Stimulated activated CD4-positive, alpha-beta T cell treated with anti-CD3 and anti-CD28 coated beads, TNF-alpha, amount 100 ng/mL, for 24 hours (primary cell): ENCODE measurements around the gene POPDC3.
"Not testable (repeated sequence)": the region's sequence is repeated elsewhere in the genome, so short reads cannot be mapped to it uniquely, and the experiment has no call there.

Experiments used
- DNase-seq, 3 experiments: peaks; one replicate each; pipeline ENCODE4 v3.0.0-alpha.2; 2020; ENCODE audit warnings: low read depth in 3 of 3

Gene POPDC3

DNA sequence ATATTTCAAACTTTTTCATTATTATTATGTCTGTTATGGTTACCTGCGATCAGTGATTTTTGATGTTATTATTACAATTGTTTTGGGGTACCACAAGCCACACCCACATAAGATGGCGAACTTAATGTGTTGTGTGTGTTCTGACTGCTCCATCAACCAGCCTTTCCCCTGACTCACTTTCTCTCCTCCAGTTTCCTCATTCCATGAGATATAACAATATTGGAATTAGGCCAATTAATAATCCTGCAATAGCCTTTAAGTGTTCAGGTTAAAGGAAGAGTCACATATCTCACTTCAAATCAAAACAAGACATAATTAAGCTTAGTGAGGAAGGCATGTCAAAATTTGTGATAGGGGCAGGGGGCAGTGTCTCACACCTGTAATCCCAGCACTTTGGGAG lies 16.3 kb upstream of the POPDC3 start:
- no peak for DNase-seq

DNA sequence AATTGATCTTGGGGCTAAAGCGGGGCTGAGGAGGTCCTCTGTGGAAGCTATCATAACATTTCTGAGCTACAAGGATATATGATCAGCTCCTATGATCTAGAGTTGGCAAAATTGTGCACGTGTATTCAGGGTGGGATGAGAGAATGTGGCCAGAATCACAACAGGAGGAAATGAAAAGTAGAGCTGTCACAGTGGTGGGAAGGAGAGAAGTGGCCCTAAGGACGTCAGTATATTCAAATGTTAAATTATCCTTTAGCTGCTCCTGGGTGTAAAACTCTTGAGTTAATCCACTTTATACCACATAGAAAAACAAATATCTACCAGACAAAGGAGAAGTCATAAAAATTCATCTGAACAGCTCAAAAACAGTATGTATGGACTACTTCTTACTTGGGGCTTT lies 14.8 kb upstream of the POPDC3 start:
- no peak for DNase-seq

DNA sequence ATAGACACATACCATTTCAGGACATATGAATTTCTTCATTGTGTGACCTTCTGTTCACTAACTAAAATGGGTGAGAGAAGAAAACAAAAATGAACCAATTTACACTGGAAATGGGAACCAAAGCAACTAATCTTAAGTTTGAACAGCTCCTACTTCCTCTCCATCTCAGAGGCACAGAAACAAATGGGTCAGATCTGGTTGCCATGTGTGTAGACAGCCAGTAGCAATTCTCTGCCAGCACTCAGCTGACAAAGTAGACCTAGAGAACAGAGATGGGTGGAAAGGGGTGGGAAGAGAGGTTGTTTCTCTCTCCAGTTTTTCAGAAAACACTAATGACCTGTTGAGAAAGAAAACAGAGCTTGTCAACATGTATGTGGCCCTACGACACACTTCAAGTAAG lies 14.3 kb upstream of the POPDC3 start:
- DNase-seq: no peak

DNA sequence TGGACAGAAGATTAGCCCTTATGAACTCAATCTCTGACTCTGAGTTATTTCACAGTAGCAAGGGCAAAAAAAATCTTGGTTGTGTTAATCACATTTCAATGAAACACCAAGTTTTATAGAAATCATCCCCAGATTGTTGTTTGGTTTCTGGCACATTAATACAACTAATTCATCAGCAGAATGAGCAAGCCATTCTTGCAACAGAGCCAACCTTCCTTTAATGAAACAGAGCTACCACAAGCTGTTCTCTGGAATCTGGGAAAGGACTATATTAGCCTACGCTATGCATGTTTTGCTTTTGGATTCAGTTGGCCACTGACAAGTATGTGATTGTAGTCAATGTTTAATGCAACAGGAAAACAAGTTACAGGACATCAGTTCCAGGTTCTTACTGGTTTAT lies 13.8 kb upstream of the POPDC3 start:
- DNase-seq: no peak

DNA sequence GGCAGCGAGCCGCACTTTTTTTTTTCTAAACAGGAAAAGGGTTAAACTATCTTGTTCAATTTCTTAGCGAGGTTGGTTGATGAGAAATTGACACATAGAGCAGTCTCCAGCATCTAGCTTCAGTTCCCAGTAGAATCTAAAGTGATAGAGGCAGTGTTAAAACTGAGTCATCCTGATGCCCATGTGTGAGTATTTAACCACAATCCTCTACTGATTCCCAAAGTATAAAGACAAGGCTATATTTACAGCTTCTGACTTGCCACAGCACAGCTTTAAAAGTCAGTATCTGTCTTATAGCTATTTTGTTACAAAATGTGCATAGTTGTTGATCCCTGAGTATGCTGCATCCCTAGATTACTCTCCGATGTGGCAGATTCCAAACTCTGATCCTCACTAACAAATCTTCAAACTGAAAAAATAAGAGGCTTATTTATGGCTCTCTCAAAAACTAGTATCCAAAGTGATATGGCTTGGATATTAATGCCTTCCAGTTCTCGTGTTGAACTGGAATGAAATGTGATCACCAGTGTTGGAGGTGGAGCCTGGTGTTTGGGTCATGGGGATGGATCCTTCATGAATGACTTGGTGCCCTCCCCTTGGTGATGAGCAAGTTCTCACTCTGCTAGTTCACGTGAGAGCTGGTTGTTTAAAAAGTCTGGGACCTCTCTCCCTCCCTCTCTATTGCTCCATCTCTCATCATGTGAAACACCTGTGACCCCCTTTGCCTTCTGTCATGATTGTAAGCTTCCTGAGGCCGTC lies 13.1 kb upstream of the POPDC3 start:
- DNase-seq: no peak

DNA sequence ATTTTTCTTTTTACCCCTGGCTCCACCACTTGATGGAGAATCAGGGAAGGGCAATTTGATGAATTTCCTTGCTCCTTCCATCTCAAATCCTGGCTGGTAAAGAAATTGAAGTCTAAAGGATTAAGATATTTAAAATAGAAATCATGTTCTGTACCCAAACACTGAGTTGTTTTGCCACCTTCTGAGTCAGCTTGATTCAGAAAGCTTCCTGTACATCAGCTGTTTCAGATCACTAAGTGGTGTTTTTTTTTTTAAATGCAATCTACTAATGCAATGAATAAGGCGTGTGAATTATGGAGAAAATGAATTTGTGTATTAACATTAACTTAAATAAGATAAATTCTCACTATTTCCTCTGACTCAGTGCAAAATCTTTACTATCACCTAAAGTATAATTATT lies 11.5 kb upstream of the POPDC3 start:
- DNase-seq: no peak

DNA sequence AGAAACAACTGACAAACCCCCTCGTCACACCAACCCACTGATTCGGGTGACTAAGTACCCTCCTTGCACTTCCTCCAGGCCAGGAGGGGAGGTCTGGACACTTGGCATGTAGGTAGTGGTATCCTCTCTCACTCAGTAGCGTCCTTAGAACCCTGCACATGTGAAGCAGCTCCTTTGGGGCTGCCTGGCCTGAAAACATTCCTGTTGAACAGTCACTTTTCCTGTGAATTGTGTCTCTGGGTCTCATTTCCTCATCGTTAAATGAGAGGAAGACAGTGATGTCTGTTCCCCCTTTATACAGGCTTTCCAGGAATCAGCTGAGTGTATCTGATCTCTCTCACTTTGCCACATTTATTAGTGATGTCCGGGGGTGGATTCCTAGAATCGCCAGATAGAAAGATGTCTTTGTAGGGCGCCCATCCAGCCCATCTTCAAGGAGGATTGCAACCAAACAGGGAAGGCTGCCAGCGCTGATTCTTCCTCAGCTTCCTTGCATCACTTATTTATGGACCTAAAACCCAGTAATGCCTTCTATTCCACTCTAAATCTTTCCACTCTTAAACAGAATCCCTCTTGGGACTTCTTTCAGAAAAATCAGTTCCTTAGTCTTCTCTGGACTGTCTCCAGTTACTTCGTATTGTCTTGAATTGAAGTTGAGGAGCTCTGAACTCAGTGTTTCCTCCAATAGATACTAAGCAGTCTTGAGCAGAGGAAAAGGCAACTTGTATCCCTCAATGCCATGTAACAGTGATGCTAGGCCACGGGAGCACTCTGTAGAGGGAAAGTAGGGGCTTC lies 9.4 kb upstream of the POPDC3 start:
- DNase-seq: no peak

DNA sequence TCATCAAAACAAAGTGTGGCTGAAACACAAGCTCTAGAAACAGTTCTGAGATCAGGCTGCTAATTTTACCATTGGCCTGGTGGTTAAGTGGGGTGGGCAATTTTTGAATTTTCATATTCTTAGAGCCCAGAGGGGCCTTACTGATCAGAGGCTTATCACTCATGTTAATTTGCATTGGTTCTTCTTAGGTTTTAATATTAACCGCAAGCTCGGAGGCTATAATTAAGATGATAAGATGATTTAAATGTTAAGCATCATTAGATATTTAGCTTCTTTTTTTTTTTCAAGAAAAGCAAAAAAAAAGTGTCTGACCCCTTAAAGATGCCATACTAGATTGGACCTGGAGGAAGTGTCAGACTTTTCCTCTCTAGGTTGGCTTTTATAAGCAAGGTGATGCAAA lies 8.4 kb upstream of the POPDC3 start:
- DNase-seq: no peak

DNA sequence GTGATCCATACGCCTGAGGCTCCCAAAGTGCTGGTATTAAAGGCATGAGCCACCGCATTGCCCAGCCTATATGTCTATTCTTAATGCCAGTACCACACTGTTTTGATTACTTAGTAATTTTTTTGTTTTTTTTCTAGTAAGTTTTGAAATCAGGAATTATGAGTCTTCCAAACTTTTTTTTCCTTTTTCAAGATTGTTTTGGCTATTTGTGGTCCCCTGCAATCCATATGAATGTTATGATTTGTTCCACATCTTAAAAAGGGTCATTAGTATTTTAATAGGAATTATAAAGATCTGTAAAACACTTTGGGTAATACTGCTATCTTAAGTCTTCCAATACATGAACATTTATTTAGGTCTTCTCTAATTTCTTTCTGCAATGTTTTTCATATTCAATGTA lies 6.8 kb upstream of the POPDC3 start:
- no peak for DNase-seq

DNA sequence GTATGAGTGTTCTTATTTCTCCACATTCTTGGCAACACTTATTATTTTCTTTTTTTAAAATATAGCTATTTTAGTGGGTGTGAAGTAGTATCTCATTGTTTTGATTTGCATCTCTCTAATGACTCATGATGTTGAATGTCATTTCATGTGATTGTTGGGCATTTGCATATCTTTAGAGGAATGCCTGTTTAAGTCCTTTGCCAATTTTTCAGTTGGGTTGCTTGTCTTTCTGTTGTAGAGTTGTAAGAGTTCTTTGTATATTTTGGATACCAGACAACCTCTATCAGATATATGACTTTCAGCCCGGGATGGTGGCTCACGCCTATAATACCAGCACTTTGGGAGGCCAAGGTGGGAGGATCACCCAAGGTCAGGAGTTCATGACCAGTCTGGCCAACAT lies 5.1 kb upstream of the POPDC3 start:
- no peak for DNase-seq

DNA sequence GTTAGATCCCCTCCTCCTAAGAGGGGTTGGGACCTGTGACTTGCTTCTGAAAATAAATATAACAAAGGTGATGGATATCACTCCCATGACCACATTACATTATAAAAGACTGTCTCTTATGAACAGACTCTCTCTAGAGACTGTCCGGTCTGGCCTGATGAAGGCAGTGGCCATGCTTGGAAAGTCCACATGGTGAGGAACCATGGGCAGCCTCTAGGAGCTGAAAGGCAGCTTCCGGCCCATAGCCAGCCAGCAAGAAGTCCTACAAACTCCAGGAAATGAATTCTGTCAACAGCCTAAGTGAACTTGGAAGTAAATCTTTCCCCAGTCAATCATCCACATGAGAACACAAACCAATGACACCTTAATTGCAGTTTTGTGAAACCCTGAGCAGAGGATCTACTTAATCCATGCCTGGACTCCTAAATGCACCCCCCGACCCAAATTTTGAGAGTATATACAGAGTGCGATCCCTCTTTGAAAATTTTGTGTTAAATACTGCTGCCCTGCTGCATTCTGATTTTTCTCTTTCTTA lies 2.2 kb upstream of the POPDC3 start:
- DNase-seq: no peak

DNA sequence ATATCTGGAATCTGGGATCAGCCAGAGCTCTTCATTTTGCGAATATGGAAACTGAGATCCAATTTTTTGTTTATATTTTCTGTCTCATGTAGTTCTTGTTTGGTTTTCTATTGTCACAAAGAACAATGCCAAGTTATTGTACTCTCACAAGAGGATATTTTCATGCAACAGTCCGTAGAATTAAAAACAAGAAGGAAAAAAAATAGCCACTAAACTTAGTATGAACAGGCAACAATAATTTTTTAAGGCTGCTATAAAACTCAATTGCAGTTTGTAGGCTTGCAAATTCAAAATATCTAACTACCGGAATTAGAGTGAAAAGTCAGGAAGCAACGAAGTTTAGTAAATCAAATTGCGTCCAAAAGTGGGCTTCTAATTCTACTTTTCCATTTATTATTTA lies 1.2 kb downstream of the POPDC3 start:
- no peak for DNase-seq

DNA sequence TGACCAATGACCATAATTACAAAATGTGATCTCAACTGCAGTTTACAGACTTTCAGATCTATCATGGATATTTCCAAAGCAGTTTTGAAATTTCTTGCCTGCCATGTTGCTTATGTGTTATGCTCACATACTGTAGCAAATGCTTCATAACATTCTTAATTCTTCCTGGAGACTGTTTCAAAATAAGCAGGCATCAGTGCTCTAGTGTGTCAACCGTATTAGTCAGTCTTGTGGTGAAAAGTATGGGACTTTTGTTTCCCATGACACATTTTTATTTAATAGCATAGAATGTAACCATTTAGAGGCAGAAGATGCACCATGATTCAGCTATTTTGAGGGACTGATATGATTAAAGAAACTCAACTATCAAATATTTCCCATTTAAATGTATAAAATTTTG lies 1.7 kb downstream of the POPDC3 start:
- no peak for DNase-seq

DNA sequence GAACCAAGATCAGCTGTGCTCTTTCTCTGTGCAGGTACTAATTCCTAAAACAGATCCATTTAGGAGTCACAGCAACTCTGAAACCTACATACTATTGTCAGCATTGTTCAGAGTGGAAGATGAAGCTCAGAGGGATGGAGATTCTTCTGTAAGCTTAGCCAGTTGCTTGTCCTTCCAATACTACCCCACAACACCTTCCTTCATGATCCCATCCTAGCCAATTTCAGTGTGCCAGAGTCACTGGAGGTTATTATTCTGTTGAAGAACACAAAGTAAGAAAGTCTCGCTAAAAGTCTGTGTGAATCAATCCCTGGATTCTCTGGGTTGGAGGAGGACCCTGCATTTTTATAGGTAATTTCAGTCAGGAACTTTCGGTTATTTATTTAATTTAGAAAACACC lies 2.3 kb downstream of the POPDC3 start:
- DNase-seq: no peak

DNA sequence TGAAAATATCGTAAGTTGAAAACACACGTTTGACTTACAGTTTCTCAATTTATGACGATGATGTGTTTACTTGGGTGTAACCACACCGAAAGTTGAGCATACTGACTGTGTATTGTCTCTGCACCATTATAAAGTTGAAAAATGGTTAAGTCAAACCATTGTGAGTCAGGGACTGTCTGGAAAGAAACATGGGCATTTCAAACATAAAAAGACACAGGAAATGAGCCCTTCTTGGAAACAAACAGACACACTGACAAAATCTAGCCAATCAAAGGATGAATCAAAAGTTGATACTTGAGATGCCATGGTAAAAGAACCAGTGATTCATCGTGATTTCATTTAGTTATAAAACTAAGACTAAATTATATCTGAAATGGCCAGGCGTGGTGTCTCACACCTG lies 5.3 kb downstream of the POPDC3 start:
- DNase-seq: no peak

DNA sequence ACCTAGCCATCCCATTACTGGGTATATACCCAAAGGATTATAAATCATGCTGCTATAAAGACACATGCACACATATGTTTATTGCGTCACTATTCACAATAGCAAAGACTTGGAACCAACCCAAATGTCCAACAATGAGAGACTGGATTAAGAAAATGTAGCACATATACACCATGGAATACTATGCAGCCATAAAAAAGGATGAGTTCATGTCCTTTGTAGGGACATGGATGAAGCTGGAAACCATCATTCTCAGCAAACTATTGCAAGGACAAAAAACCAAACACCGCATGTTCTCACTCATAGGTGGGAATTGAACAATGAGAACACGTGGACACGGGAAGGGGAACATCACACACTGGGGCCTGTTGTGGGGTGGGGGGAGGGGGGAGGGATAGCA lies 7.3 kb downstream of the POPDC3 start:
- DNase-seq: not testable (repeated sequence)

DNA sequence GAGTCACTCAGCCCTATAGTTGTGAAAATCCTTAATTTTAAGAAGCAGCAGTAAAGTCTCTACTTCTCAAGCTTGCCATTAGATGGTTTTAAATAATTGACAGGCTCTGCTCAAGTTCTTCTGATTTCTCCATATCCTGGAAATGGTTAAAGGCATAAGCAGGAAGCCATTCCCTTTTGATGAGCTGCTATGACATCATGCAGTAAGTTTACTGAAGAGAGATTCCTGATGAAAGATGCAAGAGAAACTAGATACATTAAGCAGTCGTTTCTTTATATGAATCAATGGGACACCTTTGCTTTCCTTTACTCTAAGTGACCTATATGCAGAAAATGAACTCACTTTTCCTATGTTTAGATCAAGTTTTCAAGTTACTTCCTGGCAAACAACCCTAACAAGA lies 9.8 kb downstream of the POPDC3 start:
- DNase-seq: no peak

DNA sequence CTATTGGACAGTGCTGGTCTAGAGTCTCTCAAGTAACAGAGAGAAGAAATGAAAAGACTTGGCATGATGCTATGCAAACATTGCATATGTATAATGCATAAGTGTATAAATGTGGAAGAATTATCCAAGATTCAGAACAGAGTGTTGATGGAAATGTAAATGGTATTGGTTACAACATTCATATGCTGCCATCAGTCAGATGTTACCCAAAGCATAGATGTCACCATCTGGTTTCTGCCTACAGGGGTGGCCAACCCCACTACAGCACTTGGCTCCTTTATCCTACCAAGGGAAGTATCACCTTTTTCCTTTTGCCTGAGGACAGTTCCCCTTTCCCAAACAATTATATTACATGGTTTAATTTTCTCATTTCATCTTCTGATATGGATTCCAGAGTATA lies 11.9 kb downstream of the POPDC3 start:
- DNase-seq: no peak

DNA sequence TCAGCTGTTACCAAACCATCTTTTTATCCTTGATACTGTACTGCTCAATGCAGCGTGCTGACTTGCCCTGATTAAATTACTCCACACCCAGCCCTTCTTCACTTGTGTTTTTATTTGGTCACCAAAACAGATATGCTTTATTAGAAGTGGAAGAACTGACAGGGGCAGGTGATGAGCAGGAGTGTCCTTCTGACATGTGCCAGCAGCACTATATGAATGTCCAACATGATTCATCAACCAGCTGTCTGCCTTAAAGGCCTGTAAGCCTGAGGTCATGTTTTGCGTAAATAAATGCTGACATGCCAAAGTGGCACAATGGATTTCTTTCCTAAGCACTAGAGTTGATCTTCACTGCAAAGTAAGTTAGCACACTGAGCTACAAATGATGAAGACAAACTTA lies 15.4 kb downstream of the POPDC3 start:
- DNase-seq: no peak

DNA sequence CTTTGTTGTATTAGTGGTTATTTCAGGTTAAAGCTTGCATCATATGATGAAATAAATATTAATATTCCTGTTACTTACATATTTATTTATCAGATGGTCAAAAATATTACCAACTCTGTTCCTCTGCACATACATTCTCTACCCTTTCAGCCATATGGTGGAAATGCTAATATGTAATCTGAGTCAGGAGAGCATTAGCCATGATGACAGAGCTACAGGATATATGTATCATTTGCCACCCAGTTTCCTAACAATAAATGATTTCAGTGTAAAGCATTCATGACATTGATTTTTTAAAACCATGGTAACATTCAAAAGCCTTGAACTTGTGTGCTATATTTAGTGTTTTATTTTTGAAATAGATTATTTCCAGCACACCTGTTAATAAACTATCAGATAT lies 16.6 kb downstream of the POPDC3 start:
- no peak for DNase-seq

DNA sequence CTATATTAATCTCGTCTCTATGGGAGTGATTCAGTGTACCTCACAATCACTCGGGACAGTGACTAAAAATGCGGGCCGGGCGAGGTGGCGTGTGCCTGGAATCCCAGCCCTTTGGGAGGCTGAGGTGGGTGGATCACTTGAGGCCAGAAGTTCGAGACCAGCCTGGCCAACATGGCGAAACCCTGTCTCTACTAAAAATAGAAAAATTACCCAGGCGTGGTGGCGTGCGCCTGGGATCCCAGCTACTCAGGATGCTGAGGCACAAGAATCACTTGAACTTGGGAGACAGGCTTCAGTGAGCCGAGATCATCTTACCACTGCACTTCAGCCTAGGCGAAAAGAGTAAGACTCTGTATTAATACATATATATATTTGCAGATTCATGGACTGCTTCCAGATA lies 17.4 kb downstream of the POPDC3 start:
- no peak for DNase-seq

DNA sequence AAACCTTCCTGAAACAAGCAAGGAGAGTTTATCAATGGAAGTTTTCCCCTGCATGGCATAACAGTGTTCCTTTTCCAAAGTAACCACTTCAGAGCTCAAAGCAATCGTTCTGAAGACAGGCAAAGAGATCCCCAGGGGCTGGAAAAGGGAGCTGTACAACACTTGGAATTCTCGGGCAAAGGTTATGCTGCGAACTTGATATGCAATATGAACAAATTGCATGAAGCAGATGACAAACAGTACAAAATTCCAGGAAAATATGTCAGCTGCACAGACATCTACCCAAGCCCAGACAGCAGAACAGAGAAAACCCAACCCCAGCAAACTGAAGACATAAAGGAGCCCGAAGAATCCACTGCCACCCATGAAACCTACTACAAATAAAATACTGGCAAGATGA lies 18.4 kb downstream of the POPDC3 start:
- no peak for DNase-seq

DNA sequence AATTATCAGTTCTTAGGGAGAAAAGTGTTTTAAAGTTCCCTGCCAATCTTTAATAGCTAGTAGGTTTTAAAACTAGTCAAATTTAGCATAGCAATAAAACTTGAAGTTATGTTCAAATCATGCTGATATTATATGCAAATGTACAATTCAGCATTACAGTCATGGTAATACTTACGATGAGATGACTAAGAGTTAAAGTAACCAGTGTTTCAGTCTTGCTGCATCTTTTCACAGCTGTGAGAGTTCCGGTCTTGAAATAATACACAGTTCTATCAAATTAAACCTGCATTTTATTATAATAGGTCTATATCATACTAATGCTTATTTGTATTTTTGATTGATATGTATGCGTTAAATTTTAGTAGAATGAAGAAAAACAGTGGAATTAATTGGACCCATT lies 26.1 kb downstream of the POPDC3 start:
- DNase-seq: no peak
